Activated T-helper 17 cell treated with anti-CD3 and anti-CD28 coated beads, Interleukin-2, amount 50 U/mL, for 72 hours (primary cell): ENCODE results near the gene ZNF526. TPM values are rescaled to one million over a fixed set of nuclear protein-coding genes. Genes with fewer than 3 reads are reported as not detected.
A peak's percentile ranks its signal among the peaks of the same experiment; 100 is the strongest.

Experiments used
- ATAC-seq: fragments of 150-1000 bp; cut with Tn5 transposase; replicated peaks from 2 replicates; pipeline ENCODE4 v1.10.0; 2021; ENCODE audit warnings: mild to moderate bottlenecking, moderate library complexity
- H3K27ac Mint-ChIP-seq: one replicate; pipeline ENCODE4 v1.8.0; 2022; ENCODE audit warnings: mixed read lengths
- H3K27me3 Mint-ChIP-seq: one replicate; pipeline ENCODE4 v1.8.0; 2022; ENCODE audit warnings: mixed read lengths
- H3K36me3 Mint-ChIP-seq: one replicate; pipeline ENCODE4 v1.8.0; 2022; ENCODE audit warnings: low read depth, mild to moderate bottlenecking, mixed read lengths
- H3K4me1 Mint-ChIP-seq: one replicate; pipeline ENCODE4 v1.8.0; 2022; ENCODE audit warnings: mixed read lengths
- H3K4me3 Mint-ChIP-seq: one replicate; pipeline ENCODE4 v1.8.0; 2022; ENCODE audit warnings: mild to moderate bottlenecking, mixed read lengths
- H3K9me3 Mint-ChIP-seq: one replicate; pipeline ENCODE4 v1.8.0; 2022; ENCODE audit warnings: mixed read lengths
- total RNA-seq, 2 donors: library from RNA; stranded (reverse); gene quantifications; one replicate each; pipeline ENCODE4 v1.2.3, GENCODE V29; 2022

The ZNF526 gene
- total RNA-seq, 2 donors from 2014 or later = 17.2 to 18.0 TPM

DNA sequence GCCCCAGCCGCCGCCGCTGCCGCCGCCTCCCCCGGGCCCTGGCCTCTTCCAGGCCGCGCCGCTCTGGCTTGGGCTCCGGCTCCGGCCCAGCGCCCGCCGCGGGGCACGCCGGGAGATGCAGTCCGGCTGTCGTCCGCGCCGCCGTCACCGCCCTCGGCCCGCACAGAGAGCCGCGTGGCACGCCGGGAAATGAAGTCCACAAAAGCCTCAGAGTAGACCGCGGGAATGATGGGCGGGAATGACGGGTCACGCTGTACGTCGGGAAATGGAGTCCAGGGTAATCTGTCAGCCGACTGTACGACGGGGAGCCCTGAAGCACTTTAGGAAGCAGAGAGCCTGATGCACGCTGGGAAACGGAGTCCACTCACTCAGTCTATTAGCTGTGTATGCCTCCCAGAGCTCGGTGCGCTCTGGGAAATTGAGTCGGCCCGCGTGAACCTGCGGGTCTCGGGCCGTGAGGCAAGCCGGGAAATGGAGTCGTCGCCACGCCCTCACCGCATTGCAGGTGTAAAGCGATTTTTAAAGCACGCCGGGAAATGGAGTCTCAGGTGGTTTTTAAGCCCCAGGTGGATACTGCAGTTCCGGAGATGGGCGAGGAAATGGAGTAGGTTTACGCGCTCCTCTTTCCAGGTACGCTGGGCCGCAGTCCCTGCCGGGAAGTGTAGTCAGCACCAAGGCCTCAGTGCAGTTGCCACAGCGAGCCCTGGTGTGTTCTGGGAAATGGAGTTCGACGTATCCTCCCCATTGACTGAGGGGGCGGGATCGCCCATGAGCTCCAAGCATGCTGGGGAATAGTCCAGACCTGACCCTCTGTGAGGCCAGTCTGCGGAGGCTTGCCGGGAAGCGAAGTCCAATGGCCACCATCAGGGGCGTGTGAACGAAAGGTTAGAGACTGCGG lies 22.6 kb downstream of the ZNF526 start, which contains the start of gene GSK3A:
Gene GSK3A, minus strand, starts transcription at position 91 of the 898 bp plus-strand sequence. CDS start 137 bp downstream, outside the sequence.
- Mint-ChIP-seq H3K9me3 (no peaks in the 10 kb centered on the region), H3K4me1 (peaks cover 23% of the 10 kb centered on the region), H3K4me3 (peak within 1 kb of the TSS; percentile 92), H3K36me3 (peaks cover 39% of the 10 kb centered on the region), H3K27ac (peak within 1 kb of the TSS; percentile 93), H3K27me3 (no peaks in the 10 kb centered on the region)
- peak; percentile 80 for ATAC-seq

DNA sequence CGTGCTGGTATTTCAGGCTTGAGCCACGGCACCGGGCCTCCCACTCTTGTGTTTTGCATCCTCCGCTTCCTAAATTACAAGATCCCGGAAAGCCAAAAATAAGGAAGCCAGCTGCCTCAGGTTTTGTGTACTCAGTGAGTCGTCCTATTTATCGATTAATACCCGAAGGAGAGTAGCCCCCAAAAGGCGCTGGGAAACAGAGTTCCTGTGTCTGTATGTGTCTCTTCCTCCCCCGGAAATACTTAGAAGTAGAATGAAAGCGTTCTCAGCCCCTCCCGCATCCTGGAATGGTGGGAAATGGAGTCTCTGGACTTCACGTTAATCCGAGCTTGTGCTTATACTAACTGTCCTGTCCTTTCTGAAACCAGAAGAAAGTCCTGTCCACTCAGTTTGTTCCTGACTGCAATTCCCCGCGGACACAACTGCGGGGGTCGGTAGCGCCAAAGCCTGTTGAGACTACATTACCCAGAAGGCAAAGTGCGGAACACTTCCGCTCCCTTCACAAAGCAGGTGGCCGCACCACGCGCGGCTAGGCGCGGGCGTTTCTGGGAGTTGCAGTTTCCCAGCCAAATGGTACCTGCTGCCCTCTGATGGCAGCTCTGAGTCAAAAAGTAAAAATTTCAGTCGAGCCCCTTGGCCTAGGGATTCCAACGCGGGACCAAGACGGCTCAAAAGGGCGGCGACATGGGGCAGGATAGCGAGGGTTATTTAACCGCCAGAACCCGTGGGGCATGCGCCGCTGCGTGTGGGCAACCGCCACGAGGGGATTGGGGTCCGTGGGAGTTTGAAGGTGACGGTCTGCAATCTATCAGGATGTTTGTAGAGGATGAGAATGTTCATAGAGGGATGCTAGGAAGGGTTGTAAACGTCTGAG lies 24.5 kb downstream of the ZNF526 start:
- Mint-ChIP-seq H3K36me3 (peaks cover 34% of the 10 kb centered on the region), H3K4me3 (peak overlapping the region; percentile 92), H3K27ac (peak overlapping the region; percentile 91), H3K27me3 (no peaks in the 10 kb centered on the region), H3K4me1 (peaks cover 17% of the 10 kb centered on the region), H3K9me3 (no peaks in the 10 kb centered on the region)
- ATAC-seq = peak; percentile 62

DNA sequence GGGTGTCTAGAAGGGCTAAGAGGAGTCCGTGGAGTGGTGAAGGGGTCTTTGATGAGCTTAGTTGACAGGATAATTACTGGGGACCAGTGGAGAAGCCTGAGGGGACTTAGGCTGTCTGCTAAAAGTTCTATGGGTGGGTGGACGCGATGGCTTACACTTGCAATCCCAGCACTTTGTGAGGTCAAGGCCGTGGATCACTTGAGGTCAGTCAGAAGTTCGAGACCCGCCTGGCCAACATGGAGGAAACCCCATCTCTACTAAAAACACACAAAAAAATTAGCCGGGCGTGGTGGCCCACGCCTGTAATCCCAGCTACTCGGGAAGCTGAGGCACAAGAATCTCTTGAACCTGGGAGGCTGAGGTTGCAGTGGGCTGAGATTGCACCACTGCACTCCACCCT lies 25.1 kb downstream of the ZNF526 start:
- Mint-ChIP-seq H3K4me1 (peaks cover 10% of the 10 kb centered on the region), H3K9me3 (no peaks in the 10 kb centered on the region), H3K27me3 (no peaks in the 10 kb centered on the region), H3K36me3 (peaks cover 34% of the 10 kb centered on the region), H3K4me3 (peak overlapping the region; percentile 92), H3K27ac (peak overlapping the region; percentile 91)
- no peak for ATAC-seq

DNA sequence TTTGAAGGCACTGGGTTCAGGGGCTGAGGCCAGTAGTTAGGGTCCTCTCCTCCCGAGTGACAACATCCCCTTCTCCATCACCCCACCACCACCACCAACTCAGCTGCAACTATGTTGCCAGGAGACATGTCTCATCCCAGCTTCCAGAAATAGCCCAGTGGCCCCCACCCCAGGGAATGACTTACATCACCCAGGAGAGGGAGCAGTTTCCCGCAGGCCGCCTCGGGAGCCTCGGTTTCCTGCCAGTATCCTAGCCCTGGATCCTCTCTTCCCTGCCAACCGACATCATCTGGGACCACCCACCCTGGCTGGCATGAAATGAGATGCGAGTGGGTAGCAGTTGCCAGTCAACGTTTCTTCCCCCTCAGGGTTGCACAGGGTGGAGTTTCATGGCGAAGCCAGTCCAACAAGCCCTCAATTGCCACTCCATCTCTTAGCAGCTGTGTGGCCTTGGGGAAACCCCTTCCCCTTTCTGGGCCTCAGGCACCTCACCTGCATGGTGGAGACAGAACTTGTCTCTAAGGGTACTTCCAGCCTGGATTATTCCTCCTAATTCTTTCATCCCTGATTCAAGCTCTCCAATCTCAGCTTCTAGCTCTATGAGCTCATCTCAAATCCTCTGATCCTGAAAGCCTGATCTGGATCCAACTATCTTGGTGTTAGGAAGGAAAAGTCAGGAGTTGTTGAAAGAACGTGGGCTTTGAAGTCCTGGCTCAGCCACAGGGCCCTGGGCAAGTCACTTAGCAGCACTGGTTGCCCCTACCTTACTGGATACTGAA lies 26.2 kb downstream of the ZNF526 start:
- H3K27me3 Mint-ChIP-seq = no peaks in the 10 kb centered on the region
- H3K4me3 Mint-ChIP-seq = peak overlapping the region; percentile 92
- H3K4me1 Mint-ChIP-seq = peaks cover 6% of the 10 kb centered on the region
- no peaks in the 10 kb centered on the region for H3K9me3 Mint-ChIP-seq
- peaks cover 28% of the 10 kb centered on the region for H3K36me3 Mint-ChIP-seq
- ATAC-seq = no peak
- H3K27ac Mint-ChIP-seq = peak overlapping the region; percentile 91

DNA sequence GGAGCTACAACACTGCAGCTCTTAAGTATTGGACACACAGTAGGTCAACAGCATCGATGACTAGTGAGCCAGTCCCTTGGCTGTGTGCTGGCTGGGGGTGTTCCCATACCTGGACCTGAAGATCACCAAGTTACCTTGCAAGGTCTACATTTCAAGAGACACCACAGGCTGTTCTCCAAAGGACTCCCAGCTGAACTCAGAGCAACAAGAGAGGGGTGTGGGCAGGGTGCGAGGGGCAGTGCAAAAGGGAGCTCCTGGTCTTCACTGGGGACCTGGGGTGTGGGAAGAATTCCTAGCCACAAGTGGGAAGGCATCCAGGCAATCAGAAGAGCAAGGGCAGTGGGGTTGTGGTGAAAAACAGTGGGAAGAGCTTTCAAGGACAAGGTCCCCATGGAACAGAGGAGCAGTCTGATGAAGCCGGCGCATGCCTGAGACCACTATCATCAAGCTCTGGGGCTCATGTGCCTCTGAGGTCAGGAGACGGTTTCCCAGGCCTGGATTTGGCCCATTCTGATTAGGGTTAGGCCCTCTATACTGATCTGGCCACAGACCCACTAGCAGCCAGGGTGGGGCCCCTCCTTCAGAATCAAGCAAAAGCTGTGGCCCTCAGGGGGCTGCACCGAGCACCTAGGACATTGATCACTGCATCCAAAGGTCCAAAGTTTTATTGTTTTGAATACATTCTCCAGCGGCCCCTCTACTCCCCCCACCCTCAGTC lies 27.0 kb downstream of the ZNF526 start:
- peak overlapping the region; percentile 6 for H3K27ac Mint-ChIP-seq
- no peak overlapping the region for H3K4me3 Mint-ChIP-seq

DNA sequence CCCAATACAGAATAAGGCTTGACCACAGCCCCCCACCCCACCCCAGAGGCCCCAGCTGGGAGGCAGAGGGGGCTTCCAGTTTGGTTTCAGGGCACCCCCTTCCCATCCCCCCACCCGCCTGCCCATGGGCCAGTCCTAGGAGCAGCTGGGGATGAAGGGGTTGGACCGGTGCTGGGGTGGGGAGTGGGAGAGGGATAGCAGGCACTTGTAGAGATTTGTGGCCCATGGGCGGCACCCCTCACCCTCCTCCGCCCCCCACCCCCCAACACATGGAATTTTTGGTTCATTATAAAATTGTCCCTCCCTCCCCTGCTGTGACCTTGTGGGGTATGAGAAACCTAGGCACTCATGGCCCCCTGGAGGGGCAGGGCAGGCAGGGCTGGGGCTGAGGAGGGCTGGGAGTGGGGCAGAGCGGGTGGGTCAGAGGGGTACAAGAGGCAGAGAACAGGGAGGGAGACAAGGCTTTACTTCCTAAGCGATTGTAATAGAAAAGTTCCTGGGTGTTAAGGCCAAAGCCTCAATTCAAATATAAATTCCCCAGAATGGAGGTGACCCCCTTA lies 27.6 kb downstream of the ZNF526 start:
- H3K27me3 Mint-ChIP-seq = no peaks in the 10 kb centered on the region
- ATAC-seq = no peak
- H3K9me3 Mint-ChIP-seq = no peaks in the 10 kb centered on the region
- H3K4me3 Mint-ChIP-seq = no peak overlapping the region
- peaks cover 36% of the 10 kb centered on the region for H3K36me3 Mint-ChIP-seq
- no peak overlapping the region for H3K27ac Mint-ChIP-seq
- H3K4me1 Mint-ChIP-seq = peaks cover 16% of the 10 kb centered on the region

More for the DNA sequence above, 27.0 kb downstream of the ZNF526 start:
- peaks cover 12% of the 10 kb centered on the region for H3K4me1 Mint-ChIP-seq
- peaks cover 34% of the 10 kb centered on the region for H3K36me3 Mint-ChIP-seq
- no peak for ATAC-seq
- H3K9me3 Mint-ChIP-seq = no peaks in the 10 kb centered on the region
- no peaks in the 10 kb centered on the region for H3K27me3 Mint-ChIP-seq

DNA sequence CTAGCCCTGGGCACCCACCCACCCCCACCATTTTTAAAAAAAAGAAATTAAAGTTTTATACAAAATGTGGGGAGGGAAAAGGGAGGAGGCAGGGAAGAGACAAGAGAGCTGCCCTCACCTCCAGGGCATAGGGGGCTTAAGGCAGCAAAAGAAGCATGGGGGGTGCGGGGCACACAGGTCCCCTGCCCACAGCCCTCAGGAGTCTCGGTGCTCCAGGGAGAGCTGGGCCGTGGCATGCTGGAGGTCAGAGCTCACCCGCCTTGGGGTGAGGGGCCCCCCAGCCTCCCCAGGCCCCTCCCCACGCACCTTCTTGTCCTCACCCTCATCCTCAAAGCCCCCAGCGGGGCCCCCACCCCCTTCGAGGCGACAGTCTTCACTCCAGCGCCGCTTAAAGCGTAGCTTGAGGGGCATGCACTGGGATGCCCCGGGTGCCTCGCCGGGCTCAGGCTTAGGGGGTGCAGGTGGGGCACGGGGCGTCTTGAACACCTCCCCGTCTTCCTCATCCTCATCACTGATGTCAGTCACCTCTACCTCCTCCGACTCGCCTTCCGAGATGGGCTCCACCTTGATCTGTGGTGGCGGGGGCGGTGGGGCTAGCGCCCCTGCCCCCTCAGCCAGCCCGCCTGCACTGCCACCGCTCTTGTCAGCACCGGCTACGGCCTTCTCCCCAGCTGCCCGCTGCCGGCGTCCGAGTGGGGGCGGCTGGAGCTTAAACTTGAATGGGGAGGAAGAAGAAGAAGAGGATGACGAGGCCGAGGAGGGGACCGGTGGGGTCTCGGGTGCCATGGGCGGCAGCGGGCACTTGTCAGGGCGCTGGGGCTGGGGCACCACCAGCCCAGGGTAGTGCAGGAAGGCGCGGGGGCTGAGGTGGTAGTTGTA lies 28.4 kb downstream of the ZNF526 start:
- H3K27me3 Mint-ChIP-seq = no peaks in the 10 kb centered on the region
- no peak overlapping the region for H3K27ac Mint-ChIP-seq
- H3K36me3 Mint-ChIP-seq = peaks cover 36% of the 10 kb centered on the region
- no peaks in the 10 kb centered on the region for H3K9me3 Mint-ChIP-seq
- H3K4me3 Mint-ChIP-seq = no peak overlapping the region
- peaks cover 19% of the 10 kb centered on the region for H3K4me1 Mint-ChIP-seq
- ATAC-seq = no peak

DNA sequence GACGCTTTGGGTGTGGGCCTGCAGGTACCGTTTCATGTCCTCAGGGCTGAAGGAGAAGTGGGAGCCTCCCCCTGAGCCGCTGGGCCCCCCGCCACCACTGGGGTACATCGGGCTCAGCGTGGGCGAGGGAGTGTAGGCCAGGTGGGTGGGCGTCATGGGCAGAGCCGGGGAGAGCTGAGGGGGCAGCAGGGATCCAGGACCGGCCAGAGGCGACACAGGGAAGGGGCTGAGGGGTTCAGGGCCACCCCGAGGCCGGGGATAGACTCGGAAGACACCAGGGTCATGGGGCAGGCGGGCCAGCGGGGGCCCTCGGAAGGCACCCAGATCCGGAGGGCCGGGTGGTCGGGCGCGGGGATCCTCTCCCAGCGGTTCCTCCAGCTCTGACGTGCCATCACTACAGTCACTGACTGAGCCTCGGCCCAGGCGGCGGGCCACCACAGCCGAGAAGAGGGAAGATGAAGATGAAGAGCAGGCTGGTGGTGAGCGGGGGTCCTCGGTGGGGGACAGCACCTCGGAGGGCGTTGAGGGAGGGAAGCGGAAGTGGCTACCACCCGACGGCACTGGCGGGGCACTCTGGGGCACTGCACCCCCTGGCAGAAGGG lies 29.1 kb downstream of the ZNF526 start:
- no peaks in the 10 kb centered on the region for H3K9me3 Mint-ChIP-seq
- H3K27ac Mint-ChIP-seq = no peak overlapping the region
- H3K4me3 Mint-ChIP-seq = no peak overlapping the region
- H3K4me1 Mint-ChIP-seq = peaks cover 19% of the 10 kb centered on the region
- H3K36me3 Mint-ChIP-seq = peaks cover 36% of the 10 kb centered on the region
- no peak for ATAC-seq
- no peaks in the 10 kb centered on the region for H3K27me3 Mint-ChIP-seq

DNA sequence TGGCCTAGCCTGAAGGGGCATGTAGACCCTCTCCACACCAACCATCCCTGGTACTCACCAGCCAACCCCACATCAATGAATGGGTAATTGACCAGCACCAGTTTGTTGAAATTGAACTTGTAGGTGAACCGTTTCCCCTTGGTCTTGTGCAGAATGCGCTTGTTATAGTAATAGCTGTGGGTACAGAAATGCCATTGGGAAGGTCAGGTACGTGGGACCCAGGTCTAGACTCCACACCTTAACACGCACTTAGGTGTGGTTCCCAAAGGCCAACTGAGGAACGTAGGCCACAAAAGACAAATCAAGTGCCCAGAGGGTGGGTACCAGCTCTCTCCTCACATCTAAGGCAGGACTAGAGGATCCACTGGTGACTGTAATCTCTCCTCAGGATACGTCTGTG lies 29.7 kb downstream of the ZNF526 start:
- no peak for ATAC-seq
- H3K27me3 Mint-ChIP-seq = no peaks in the 10 kb centered on the region
- H3K36me3 Mint-ChIP-seq = peaks cover 31% of the 10 kb centered on the region
- H3K4me3 Mint-ChIP-seq = no peak overlapping the region
- no peaks in the 10 kb centered on the region for H3K9me3 Mint-ChIP-seq
- peaks cover 17% of the 10 kb centered on the region for H3K4me1 Mint-ChIP-seq
- no peak overlapping the region for H3K27ac Mint-ChIP-seq

DNA sequence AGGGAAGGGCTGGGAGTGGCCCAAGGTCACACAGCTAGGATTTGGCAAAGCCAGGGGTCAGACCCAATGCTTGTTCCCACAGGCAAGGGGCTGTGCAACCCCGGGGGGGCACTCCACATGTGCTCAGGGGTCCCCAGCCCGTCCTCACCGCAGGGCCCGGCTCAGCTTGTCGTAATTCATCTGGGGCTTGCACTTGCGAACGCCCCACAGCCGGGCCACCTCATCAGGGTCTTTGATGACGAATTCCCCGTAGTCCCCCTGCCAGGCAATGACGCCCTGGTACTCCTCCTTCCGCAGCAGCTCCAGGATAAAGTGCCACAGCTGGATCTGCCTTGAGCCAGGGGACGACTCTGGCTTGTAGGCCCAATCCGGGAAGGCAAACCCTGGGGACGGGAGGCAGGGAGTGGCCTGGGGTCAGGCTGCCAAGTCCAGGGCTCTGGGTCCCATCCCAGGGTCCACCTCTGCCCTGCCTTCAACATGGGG lies 30.1 kb downstream of the ZNF526 start:
- Mint-ChIP-seq H3K36me3 (peaks cover 30% of the 10 kb centered on the region), H3K4me3 (no peak overlapping the region), H3K4me1 (peaks cover 13% of the 10 kb centered on the region), H3K27me3 (no peaks in the 10 kb centered on the region), H3K27ac (no peak overlapping the region), H3K9me3 (no peaks in the 10 kb centered on the region)
- ATAC-seq = no peak

DNA sequence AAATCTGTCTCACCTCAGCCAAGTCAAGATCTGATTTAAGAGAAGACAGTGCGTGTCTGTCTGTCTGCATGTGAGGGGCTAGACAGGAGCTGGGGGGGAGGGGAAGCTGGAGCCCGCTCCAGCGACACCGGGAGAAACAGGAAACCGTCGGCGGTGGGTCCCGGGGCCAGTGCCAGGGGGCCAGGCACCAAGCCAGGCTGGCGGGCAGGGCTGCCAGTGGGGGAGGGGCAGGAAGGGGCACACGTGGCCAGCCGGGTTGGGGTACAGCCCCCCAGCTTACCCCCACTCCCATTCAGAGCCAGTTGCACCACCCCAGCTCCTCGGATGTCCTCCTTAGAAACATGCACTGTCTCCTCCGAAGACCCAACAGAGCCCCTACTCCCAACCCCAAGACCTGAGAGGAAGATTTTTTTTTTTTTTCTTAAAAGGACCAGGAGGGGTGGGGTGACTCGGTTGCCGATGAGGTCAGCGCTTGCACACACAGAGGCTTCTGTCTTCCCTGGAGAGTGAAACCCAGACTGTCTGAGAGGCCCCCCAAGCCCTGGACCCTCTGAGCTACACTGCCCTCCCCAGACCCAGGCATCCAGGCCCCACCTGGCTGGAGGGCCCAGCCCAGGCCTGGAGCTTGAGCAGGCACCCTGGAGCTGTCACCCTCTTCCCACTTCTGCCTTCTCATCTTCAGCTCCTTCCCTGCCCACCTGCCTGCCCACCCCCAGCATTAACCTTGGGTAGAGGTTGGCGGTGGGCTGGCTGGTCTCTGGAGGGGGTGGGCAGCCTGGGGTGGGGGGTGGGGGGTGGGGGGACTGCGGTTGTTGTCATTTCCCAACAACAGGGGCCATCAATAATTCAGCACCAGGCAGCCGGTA lies 30.8 kb downstream of the ZNF526 start:
- ATAC-seq = no peak
- Mint-ChIP-seq H3K27ac (no peak overlapping the region), H3K4me3 (no peak overlapping the region)

More for the DNA sequence above, 30.8 kb downstream of the ZNF526 start:
- Mint-ChIP-seq H3K27me3 (no peaks in the 10 kb centered on the region), H3K4me1 (peaks cover 12% of the 10 kb centered on the region), H3K9me3 (no peaks in the 10 kb centered on the region), H3K36me3 (peaks cover 30% of the 10 kb centered on the region)
